OCI-LY3 (cell line): ENCODE measurements around the gene HDAC7.

Source experiments
- CTCF ChIP-seq: fragments of 200-600, 300-600 bp; sonication (generic); IDR thresholded peaks from 2 replicates; pipeline ENCODE4 v1.5.1; 2014; ENCODE audit warnings: antibody characterized with exemption, low read length, low read depth
- EZH2phosphoT487 ChIP-seq: fragments of 200-600 bp; shearing (Covaris generic); IDR thresholded peaks from 2 replicates; pipeline ENCODE4 v1.6.1; 2018; ENCODE audit warnings: antibody characterized with exemption, mixed run types, low read depth

GRCh38 chr12:47841910-47842309 is 22.2 kb upstream of the HDAC7 start:
- TF ChIP-seq CTCF = no peak
- no peak for TF ChIP-seq EZH2phosphoT487
